ENCODE results near the gene AHCYL2.

GRCh38 chr7:129373651-129374428 lies 149.0 kb downstream of the AHCYL2 start:
- no peak for TF ChIP-seq CTCF (conservative IDR thresholded peaks at IDR 0.05 in 1 of 2, IDR thresholded peaks at IDR 0.05 in 1 of 2; ENCODE audit: extremely low read depth in 1 of 2, insufficient read depth in 1 of 2, low read depth in 1 of 2, low read length in 2 of 2)
- no peak for TF ChIP-seq EZH2 (IDR thresholded peaks at IDR 0.05; ENCODE audit: borderline replicate concordance, low read length)
